G401.6 (cell line): ENCODE results near the gene TRUB2.
A peak's percentile ranks its signal among the peaks of the same experiment; 100 is the strongest.

ENCODE experiments used
- FAIRE-seq: peaks from 2 replicates; lab custom pipeline; 2012; peaks lifted over from hg19 to GRCh38; lab: Jason Lieb, UNC

The TRUB2 gene

GRCh38 chr9:128322404-128323211 lies at the start of gene TRUB2, which contains the start of gene COQ4:
Gene TRUB2, minus strand, starts transcription at chr9:128322447. Its CDS starts 39 bp downstream, at chr9:128322408.
Gene COQ4, plus strand, starts transcription at chr9:128322839. Its CDS starts 20 bp downstream, at chr9:128322859.
- FAIRE-seq: no peak

- no peak for FAIRE-seq
Measured at GRCh38 chr9:128371630-128372117, 49.4 kb upstream of the TRUB2 start.

GRCh38 chr9:128370752-128371629 lies 48.7 kb upstream of the TRUB2 start, which contains the start of gene URM1:
Gene URM1, plus strand, starts transcription at chr9:128371374. Its CDS starts 7 bp downstream, at chr9:128371381.
- FAIRE-seq: peak; percentile 27

- no peak for FAIRE-seq
Measured at GRCh38 chr9:128370367-128370751, 48.1 kb upstream of the TRUB2 start.

- FAIRE-seq: no peak
Measured at GRCh38 chr9:128369024-128369706, 46.9 kb upstream of the TRUB2 start.

GRCh38 chr9:128365525-128365924 lies 43.3 kb upstream of the TRUB2 start:
- no peak for FAIRE-seq

- no peak for FAIRE-seq
Measured at GRCh38 chr9:128362774-128363173, 40.5 kb upstream of the TRUB2 start.

- FAIRE-seq: peak; percentile 51
Measured at GRCh38 chr9:128361986-128362646, 39.9 kb upstream of the TRUB2 start.

- no peak for FAIRE-seq
Measured at GRCh38 chr9:128361296-128361985, 39.2 kb upstream of the TRUB2 start.

GRCh38 chr9:128360826-128361225 lies 38.6 kb upstream of the TRUB2 start:
- no peak for FAIRE-seq

- FAIRE-seq: no peak
Measured at GRCh38 chr9:128358861-128359260, 36.6 kb upstream of the TRUB2 start.

- FAIRE-seq: no peak
Measured at GRCh38 chr9:128358090-128358489, 35.8 kb upstream of the TRUB2 start.

GRCh38 chr9:128355451-128355850 lies 33.2 kb upstream of the TRUB2 start:
- FAIRE-seq: no peak

GRCh38 chr9:128349772-128350171 lies 27.5 kb upstream of the TRUB2 start:
- no peak for FAIRE-seq

GRCh38 chr9:128349125-128349524 lies 26.9 kb upstream of the TRUB2 start:
- no peak for FAIRE-seq

GRCh38 chr9:128344931-128345605 lies 22.8 kb upstream of the TRUB2 start:
- FAIRE-seq: no peak

- FAIRE-seq: no peak
Measured at GRCh38 chr9:128343855-128344254, 21.6 kb upstream of the TRUB2 start.

- no peak for FAIRE-seq
Measured at GRCh38 chr9:128342971-128343680, 20.9 kb upstream of the TRUB2 start.

GRCh38 chr9:128341435-128341849 lies 19.2 kb upstream of the TRUB2 start:
- FAIRE-seq: no peak
